Left cardiac atrium (tissue), 4 donors: ENCODE measurements around the gene RAPGEF1. TPM values are rescaled to one million over a fixed set of nuclear protein-coding genes. Genes with fewer than 3 reads are reported as not detected.
A peak's percentile ranks its signal among the peaks of the same experiment; 100 is the strongest.

Experiments
- ATAC-seq, 2 donors: fragments of 200-7000 bp; cut with Tn5 transposase; one replicate each; pipeline ENCODE4 v1.9.1; 2020; ENCODE audit warnings: mild to moderate bottlenecking in 2 of 2, moderate library complexity in 2 of 2
- DNase-seq: peaks from one replicate; pipeline ENCODE4 v3.0.0-alpha.2; 2020
- intact Hi-C, 2 donors: fragments of 100-400 bp; cut with DNase I; formaldehyde crosslinking; loops; one replicate each; pipeline versions ENCODE4 v1.14.1 to v1.15.1; 2022 to 2023
- total RNA-seq, 2 donors: library from RNA; stranded (reverse); fragmentation: NEBNext Ultra II Directional; extraction: Animal tissue kit (Norgen Biotek cat#: 25700); gene quantifications; one replicate each; pipeline ENCODE4 v1.2.1, GENCODE V29; 2021
- donor health status: DM: no; HTN: yes; CAD: no.
- donor health status: DM: no; HTN: yes; CAD: no; lungs with severe emphysema.
- donor health status: DM: yes; HTN: yes; CAD: no.
- donor health status: Dilated cardiomyopathy.

The RAPGEF1 gene
- total RNA-seq, 2 donors from 2014 or later = 108 to 109 TPM

GRCh38 chr9:131546336-131547084 is 193.4 kb downstream of the RAPGEF1 start:
- intact Hi-C loops = no loop called here
- ATAC-seq (no peak), DNase-seq (no peak)

GRCh38 chr9:131545786-131546335 is 194.0 kb downstream of the RAPGEF1 start:
- DNase-seq = no peak
- intact Hi-C loops = no loop called here
- ATAC-seq = peak in 1 of 2 donors; percentile 14

DNA sequence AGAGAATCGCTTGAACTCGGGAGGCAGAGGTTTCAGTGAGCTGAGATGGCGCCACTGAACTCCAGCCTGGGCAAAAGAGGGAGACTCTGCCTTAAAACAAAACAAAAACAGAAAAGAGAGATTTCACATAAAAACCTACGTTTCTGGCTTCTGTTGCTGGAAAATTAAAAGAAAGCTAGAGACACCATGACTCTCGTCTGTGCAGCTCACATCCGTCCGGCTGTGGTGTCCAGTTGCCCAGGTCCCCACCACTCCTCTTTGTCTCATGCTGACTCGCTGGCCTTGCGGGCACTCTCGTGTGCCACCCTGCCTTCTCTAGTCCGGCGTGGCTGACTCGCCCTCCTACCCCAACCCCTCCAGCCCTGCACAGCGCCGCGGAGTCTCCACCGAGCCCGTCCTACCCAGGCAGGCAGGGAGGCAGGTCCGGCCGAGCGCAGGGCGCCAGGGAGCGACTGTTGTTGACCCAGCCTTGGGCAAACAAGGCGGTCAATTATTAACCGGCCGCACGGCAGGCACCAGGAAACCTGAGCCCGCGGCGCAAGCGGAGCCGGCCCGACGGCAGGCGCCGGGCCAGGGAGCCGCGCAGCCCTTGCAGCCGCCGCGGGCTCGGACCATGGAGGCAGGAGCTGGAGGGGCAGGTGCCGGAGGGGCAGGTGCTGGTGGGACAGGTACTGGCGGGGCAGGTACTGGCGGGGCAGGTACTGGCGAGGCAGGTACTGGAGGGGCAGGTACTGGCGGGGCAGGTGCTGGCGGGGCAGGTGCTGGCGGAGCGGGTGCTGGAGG is 194.7 kb downstream of the RAPGEF1 start, which contains the start of gene PRRT1B:
Gene PRRT1B (plus strand): TSS at position 521 of the 783 bp plus-strand sequence. CDS start 93 bp downstream, at position 614.
- ATAC-seq (peak; percentile 19 to 30), DNase-seq (no peak)
- intact Hi-C loops = no loop called here

DNA sequence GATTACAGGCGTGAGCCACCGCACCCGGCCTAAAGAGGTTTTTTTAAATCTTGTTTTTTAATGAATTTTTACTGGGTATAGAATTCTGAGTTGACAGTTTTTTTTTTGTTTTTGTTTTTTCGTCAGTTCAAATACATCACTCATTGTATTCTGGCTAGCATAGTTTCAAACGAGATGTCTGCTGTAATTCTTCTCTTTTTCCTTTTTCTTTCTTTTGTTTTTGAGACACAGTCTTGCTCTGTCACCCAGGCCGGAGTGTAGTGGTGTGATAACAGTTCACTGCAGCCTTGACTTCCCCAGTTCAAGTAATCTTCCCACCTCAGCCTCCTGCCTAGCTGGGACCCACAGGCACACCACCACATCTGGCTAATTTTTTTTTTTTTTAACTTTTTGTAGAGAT is 196.7 kb downstream of the RAPGEF1 start:
- intact Hi-C loops = no loop called here
- DNase-seq (no peak), ATAC-seq (no peak)

DNA sequence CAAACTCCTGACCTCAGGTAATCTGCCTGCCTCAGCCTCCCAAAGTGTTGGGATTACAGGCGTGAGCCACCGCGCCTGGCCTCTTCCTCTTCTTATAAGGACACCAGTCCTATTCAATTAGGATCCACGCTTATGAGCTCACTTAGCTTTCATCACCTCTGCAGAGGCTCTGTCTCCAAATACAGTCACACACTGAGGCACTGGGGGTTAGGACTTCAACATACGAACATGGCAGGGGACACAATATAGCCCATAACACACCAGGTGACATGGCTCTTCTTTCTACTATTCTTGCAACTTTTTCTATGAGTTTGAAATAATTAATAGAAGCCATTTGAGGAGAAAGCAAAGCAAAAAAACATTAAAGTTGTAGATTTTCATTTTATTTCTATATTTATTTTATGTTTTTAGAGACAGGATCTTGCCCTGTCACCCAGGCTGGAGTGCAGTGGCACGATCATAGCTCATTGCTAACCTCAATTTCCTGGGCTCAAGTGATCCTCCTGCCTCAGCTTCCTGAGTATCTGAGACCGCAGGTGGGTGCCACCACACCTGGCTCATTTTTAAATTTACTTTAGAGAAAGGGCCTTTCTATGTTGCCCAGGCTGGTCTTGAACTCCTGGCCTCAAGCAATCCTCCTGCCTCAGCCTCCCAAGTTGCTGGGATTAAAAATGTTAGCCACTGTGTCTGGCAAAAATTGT is 200.5 kb downstream of the RAPGEF1 start:
- intact Hi-C loops = no loop called here
- ATAC-seq = no peak
- DNase-seq = no peak

DNA sequence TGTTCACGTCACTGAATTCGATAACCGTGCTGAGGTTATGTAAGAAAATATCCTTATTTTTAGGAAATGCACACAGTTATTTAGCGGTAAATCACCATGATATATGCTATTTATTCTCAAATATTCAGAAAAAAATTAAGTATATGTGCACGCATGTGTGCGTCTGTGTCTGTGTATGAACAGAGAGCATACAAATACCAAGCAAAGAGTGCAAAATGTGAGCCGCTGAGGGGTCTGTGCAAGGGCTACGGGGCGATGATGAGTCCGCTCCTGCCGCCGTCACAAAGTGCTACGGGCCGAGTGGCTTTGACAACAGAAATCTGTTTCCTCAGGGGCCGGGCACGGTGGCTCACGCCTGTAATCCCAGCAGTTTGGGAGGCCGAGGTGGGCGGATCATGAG is 201.9 kb downstream of the RAPGEF1 start:
- ATAC-seq (no peak), DNase-seq (no peak)
- intact Hi-C loops = no loop called here

DNA sequence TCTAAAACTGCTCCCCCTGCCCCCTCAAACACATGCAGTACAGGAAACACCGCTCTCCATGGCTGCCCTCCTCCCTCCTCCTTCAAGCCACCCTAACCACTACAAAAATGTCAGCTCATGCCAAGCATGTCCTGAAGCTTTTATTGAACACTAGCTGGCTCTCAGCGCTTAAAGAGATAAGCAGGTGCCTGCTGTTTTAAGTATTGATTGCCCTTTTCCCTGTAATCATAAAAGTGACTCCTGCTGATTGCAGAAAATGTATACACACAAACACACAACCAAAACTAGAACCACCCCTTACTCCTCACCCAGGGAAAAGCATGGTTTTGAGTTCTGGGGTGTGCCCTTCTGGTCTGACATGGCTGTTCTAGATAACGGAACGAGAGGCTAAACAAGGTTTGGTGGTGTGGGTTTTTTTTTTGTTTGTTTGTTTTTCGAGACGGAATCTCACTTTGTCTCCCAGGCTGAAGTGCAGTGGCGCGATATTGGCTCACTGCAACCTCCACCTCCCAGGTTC is 205.1 kb downstream of the RAPGEF1 start:
- intact Hi-C loops = no loop called here
- no peak for DNase-seq
- ATAC-seq = no peak

DNA sequence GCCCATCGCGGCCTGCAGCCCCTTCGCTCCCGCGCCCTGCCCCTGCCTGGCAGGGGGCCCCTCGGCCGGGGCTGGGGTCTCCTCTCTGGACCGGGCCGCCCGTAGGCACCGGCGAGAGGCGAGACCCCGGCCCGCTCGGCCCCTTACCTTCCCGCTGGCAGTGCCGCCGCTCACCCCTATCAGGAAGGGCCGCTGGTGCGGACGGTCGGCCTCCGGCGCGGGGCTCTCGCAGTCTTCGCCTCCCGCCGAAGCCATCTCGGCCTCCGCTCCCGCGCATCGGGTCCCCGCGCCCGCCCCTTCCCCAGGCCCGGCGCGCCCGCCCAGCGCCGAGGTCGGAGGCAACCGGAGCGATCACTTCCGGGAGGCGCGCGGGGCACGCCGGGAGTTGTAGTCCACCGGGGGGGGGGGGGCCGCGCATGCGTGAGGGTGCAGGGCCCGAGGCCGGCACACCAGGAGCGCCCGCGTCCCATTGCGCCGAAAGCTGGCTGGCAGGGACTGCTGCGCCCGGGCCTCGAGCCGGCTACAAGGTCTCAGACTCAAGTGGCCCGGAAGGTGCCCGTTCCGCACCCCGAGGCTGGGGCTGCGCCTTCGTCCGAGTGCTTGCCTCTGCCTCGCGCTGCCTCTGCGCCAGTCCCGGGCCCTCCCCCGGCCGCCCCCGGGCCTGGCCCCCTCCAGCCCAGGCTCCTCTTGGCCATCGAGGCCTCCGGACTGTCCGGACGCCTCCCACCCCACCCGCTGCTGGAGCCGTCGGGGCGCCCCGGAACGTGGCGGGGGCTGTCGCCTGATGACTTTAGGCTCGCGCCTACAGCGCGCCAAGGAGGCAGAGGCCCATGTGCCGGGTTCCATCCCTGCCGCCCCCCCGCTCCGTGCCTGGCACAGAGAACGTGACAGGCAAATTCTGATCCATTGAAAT is 208.7 kb downstream of the RAPGEF1 start, which contains the start of gene UCK1:
Gene UCK1 (minus strand): TSS at position 344 of the 913 bp plus-strand sequence. CDS start 89 bp downstream, at position 255.
- intact Hi-C loops = no loop called here
- ATAC-seq (peak; percentile 98), DNase-seq (peak; percentile 87)

DNA sequence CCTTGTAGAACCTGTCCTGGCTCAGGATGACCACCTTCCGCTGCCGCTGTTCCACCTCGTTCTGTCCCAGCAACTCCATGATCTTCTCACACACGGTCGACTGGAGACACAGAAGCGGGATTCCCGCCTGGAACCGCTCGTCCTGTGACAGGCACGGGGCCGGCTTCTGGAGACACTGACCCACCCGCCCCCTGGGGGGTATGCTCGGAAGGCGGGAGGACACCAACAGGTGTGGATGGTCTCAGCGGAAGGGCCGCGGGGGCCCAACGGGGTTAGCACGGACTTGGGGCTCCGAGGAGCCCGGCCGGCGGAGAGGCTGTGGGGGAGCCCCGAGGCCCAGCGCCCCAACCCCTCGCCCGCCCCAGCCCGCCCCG is 209.3 kb downstream of the RAPGEF1 start:
- intact Hi-C loops = no loop called here
- ATAC-seq (peak; percentile 16 to 28), DNase-seq (no peak)

- intact Hi-C loops = no loop called here
- no peak for ATAC-seq
- no peak for DNase-seq
Observed at GRCh38 chr9:131529597-131530545, 210.0 kb downstream of the RAPGEF1 start.

- intact Hi-C loops = no loop called here
- no peak for DNase-seq
- no peak for ATAC-seq
Observed at GRCh38 chr9:131528886-131529505, 210.9 kb downstream of the RAPGEF1 start.

DNA sequence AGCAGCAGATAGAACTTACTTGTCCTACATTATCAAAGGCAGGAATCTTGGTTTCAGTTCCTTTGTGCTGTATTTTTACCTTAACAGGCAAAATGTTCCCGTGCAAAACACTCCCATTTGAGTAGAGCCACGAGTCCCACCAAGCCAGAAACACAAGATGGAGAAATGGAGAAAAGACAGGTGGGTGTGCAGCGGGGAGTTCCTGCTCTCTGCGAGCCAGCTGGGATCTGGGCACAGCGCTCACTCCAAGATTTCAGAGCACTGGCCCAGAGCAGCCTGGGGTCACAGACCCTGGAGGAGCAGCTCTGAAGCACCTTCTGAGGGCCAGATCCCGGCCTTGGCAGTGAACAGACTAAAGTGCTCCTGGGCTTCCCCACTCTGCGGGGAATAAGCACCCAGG is 211.7 kb downstream of the RAPGEF1 start:
- ATAC-seq (no peak), DNase-seq (no peak)
- intact Hi-C loops = no loop called here

Other genes starting within 250 kb of the RAPGEF1 start
- gene POMT1, start 237.2 kb downstream of the RAPGEF1 start, total RNA-seq = 10 to 100 TPM; 19.1 to 20.7 TPM
- gene UCK1, start 208.8 kb downstream of the RAPGEF1 start, total RNA-seq = 10 to 100 TPM; 23.3 to 23.7 TPM
- gene PRRT1B, start 194.6 kb downstream of the RAPGEF1 start, total RNA-seq = not detected